NK-92 treated with Interleukin-12 subunit alpha and Interleukin-12 subunit beta, amount 100 ng/mL, for 24 hours (cell line): ENCODE data around the gene NPIPA8.
"Not testable (repeated sequence)": the region's sequence is repeated elsewhere in the genome, so short reads cannot be mapped to it uniquely, and the experiment has no call there.

Experiments
- DNase-seq: peaks from one replicate; lab custom pipeline; 2025; lab: John Stamatoyannopoulos, UW

The NPIPA8 gene

GRCh38 chr16:18276756-18277155 lies 59.8 kb downstream of the NPIPA8 start:
- DNase-seq: not testable (repeated sequence)

- not testable (repeated sequence) for DNase-seq
Observed at GRCh38 chr16:18270171-18270570, 66.4 kb downstream of the NPIPA8 start.
